ENCODE results near the gene ZCCHC2. TPM values are rescaled to one million over a fixed set of nuclear protein-coding genes. Genes with fewer than 3 reads are reported as not detected.

The ZCCHC2 gene
- total and polyA plus RNA-seq, 4 donors = 7.1 to 25.4 (median 10.8) TPM

DNA sequence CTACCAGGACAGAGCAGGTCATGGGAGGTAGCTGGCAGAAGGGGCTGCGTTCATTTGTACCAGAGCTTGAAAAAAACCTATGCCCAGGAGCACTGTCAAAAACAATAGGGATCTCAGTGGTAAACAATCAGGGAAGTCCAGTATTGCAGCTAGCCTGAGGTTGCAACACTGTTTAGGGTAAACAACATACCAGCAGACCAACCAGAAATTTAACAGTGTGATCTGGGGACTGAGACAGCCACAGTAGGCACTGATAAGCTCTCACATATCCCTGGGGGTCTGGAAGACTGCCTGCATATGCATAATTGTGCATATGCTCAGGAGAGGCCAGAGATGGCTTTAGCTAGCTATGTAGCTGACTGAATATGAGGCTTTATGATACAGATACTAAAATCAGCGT, 12.0 kb upstream of the ZCCHC2 start:
- Histone ChIP-seq H3K4me3 (ENCODE audit: low read depth in 1 of 3, low read length in 3 of 3) (no peak overlapping the region), H3K9me3 (ENCODE audit: control insufficient read depth in 4 of 4, low read length in 3 of 4) (peaks cover 0 to 3% (median under 1%) of the 10 kb centered on the region in 4 donors), H3K9ac (ENCODE audit: low read depth in 1 of 2, low read length in 2 of 2) (no peak overlapping the region), H3K27me3 (ENCODE audit: control insufficient read depth in 4 of 4, insufficient read depth in 4 of 4, low read length in 3 of 4) (no peaks in the 10 kb centered on the region), H3K4me1 (ENCODE audit: control insufficient read depth in 4 of 4, insufficient read depth in 4 of 4, low read length in 3 of 4) (peaks cover 7 to 33% (median 21%) of the 10 kb centered on the region in 4 donors), H3K36me3 (ENCODE audit: control insufficient read depth in 4 of 4, insufficient read depth in 3 of 4, low read depth in 1 of 4, low read length in 3 of 4) (no peaks in the 10 kb centered on the region), H3K27ac (ENCODE audit: low read depth in 1 of 2, low read length in 2 of 2) (peak overlapping the region; percentile 40 to 44)
- no peak for DNase-seq (ENCODE audit: low spot score)
- 73% methylated on average over 2 of the region's 2 CpGs for WGBS
- TF ChIP-seq FOXA2 (IDR thresholded peaks at IDR 0.05) = peak; percentile 86
- no peak for TF ChIP-seq EGR1 (IDR thresholded peaks at IDR 0.05; ENCODE audit: low read depth in 2 of 2)
- TF ChIP-seq RXRA (IDR thresholded peaks at IDR 0.05) = peak in 1 of 2 donors; percentile 61
- TF ChIP-seq TAF1 (conservative IDR thresholded peaks at IDR 0.05) = no peak
- TF ChIP-seq HNF4A (conservative IDR thresholded peaks at IDR 0.05) = peak; percentile 32 to 51
- TF ChIP-seq, protein P1, sequence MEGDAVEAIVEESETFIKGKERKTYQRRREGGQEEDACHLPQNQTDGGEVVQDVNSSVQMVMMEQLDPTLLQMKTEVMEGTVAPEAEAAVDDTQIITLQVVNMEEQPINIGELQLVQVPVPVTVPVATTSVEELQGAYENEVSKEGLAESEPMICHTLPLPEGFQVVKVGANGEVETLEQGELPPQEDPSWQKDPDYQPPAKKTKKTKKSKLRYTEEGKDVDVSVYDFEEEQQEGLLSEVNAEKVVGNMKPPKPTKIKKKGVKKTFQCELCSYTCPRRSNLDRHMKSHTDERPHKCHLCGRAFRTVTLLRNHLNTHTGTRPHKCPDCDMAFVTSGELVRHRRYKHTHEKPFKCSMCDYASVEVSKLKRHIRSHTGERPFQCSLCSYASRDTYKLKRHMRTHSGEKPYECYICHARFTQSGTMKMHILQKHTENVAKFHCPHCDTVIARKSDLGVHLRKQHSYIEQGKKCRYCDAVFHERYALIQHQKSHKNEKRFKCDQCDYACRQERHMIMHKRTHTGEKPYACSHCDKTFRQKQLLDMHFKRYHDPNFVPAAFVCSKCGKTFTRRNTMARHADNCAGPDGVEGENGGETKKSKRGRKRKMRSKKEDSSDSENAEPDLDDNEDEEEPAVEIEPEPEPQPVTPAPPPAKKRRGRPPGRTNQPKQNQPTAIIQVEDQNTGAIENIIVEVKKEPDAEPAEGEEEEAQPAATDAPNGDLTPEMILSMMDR (IDR thresholded peaks at IDR 0.05; ENCODE audit: low read depth, low read length, missing input control) = no peak
- no peak for TF ChIP-seq GABPA (IDR thresholded peaks at IDR 0.05 in 1 of 2, conservative IDR thresholded peaks at IDR 0.05 in 1 of 2)
- peak in 1 of 2 donors; percentile 35 for TF ChIP-seq RAD21 (IDR thresholded peaks at IDR 0.05)
- TF ChIP-seq SP1 (IDR thresholded peaks at IDR 0.05) = peak; percentile 38
- TF ChIP-seq, protein P2, sequence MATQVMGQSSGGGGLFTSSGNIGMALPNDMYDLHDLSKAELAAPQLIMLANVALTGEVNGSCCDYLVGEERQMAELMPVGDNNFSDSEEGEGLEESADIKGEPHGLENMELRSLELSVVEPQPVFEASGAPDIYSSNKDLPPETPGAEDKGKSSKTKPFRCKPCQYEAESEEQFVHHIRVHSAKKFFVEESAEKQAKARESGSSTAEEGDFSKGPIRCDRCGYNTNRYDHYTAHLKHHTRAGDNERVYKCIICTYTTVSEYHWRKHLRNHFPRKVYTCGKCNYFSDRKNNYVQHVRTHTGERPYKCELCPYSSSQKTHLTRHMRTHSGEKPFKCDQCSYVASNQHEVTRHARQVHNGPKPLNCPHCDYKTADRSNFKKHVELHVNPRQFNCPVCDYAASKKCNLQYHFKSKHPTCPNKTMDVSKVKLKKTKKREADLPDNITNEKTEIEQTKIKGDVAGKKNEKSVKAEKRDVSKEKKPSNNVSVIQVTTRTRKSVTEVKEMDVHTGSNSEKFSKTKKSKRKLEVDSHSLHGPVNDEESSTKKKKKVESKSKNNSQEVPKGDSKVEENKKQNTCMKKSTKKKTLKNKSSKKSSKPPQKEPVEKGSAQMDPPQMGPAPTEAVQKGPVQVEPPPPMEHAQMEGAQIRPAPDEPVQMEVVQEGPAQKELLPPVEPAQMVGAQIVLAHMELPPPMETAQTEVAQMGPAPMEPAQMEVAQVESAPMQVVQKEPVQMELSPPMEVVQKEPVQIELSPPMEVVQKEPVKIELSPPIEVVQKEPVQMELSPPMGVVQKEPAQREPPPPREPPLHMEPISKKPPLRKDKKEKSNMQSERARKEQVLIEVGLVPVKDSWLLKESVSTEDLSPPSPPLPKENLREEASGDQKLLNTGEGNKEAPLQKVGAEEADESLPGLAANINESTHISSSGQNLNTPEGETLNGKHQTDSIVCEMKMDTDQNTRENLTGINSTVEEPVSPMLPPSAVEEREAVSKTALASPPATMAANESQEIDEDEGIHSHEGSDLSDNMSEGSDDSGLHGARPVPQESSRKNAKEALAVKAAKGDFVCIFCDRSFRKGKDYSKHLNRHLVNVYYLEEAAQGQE (IDR thresholded peaks at IDR 0.05) = no peak
- TF ChIP-seq FOXA1 (IDR thresholded peaks at IDR 0.05) = peak; percentile 77
- TF ChIP-seq, protein P3, sequence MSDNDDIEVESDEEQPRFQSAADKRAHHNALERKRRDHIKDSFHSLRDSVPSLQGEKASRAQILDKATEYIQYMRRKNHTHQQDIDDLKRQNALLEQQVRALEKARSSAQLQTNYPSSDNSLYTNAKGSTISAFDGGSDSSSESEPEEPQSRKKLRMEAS (IDR thresholded peaks at IDR 0.05) = peak; percentile 46
- TF ChIP-seq YY1 (IDR thresholded peaks at IDR 0.05) = no peak
- TF ChIP-seq, protein P4, sequence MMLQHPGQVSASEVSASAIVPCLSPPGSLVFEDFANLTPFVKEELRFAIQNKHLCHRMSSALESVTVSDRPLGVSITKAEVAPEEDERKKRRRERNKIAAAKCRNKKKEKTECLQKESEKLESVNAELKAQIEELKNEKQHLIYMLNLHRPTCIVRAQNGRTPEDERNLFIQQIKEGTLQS (IDR thresholded peaks at IDR 0.05) = peak; percentile 18

DNA sequence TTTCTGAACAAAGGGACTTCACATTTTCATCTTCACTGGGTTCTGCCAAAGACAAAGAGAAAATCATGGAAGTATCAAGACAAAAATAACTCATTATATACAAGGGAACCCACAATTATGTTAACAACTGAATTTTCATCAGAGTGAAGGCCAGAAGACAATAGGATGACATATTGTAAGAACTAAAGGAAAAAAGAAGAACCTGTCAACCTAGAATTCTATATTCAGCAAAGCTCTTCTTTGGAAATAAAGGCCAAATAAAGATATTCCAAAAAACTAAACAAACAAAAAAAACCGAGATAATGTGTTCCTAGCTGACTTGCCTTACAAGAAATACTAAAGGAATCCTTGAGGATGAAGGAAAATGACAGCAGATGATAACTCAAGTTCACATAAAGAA, 10.3 kb upstream of the ZCCHC2 start:
- H3K9me3 ChIP-seq (ENCODE audit: control insufficient read depth in 4 of 4, low read length in 3 of 4) = peaks cover 0 to 3% (median under 1%) of the 10 kb centered on the region in 4 donors
- 91% methylated on average over 1 of the region's 1 CpG for WGBS

More for the DNA sequence above, 10.3 kb upstream of the ZCCHC2 start:
- Histone ChIP-seq H3K36me3 (ENCODE audit: control insufficient read depth in 4 of 4, insufficient read depth in 3 of 4, low read depth in 1 of 4, low read length in 3 of 4) (no peaks in the 10 kb centered on the region), H3K9ac (ENCODE audit: low read depth in 1 of 2, low read length in 2 of 2) (no peak overlapping the region), H3K4me1 (ENCODE audit: control insufficient read depth in 4 of 4, insufficient read depth in 4 of 4, low read length in 3 of 4) (peaks cover 8 to 25% (median 18%) of the 10 kb centered on the region in 4 donors), H3K27ac (ENCODE audit: low read depth in 1 of 2, low read length in 2 of 2) (no peak overlapping the region), H3K27me3 (ENCODE audit: control insufficient read depth in 4 of 4, insufficient read depth in 4 of 4, low read length in 3 of 4) (no peaks in the 10 kb centered on the region), H3K4me3 (ENCODE audit: low read depth in 1 of 3, low read length in 3 of 3) (no peak overlapping the region)
- TF ChIP-seq HNF4A (conservative IDR thresholded peaks at IDR 0.05) (no peak), FOXA1 (IDR thresholded peaks at IDR 0.05) (no peak), YY1 (IDR thresholded peaks at IDR 0.05) (no peak)
- TF ChIP-seq, protein P4 (IDR thresholded peaks at IDR 0.05) = no peak
- TF ChIP-seq, protein P3 (IDR thresholded peaks at IDR 0.05) = no peak
- no peak for DNase-seq (ENCODE audit: low spot score)

All from liver (tissue), 9 donors.